ENCODE results near the gene CEP170B.
"Not testable (repeated sequence)": the region's sequence is repeated elsewhere in the genome, so short reads cannot be mapped to it uniquely, and the experiment has no call there.

The CEP170B gene

GRCh38 chr14:104903990-104904389, 38.9 kb downstream of the CEP170B start:
- no peak overlapping the region for H3K27ac ChIP-seq
- TF ChIP-seq CTCF (conservative IDR thresholded peaks at IDR 0.05): no peak

- H3K27ac ChIP-seq: not testable (repeated sequence)
These were observed 39.8 kb downstream of the CEP170B start for GRCh38 chr14:104904650-104905578.

- H3K27ac ChIP-seq: not testable (repeated sequence)
These were observed 40.5 kb downstream of the CEP170B start for GRCh38 chr14:104905579-104905933.

- no peak overlapping the region for H3K27ac ChIP-seq
- no peak for TF ChIP-seq CTCF (conservative IDR thresholded peaks at IDR 0.05)
These were observed 43.2 kb downstream of the CEP170B start for GRCh38 chr14:104908303-104908702.

- no peak overlapping the region for H3K27ac ChIP-seq
- TF ChIP-seq CTCF (conservative IDR thresholded peaks at IDR 0.05): no peak
These were observed 47.0 kb downstream of the CEP170B start for GRCh38 chr14:104912053-104912452.

- TF ChIP-seq CTCF (conservative IDR thresholded peaks at IDR 0.05): no peak
- H3K27ac ChIP-seq: no peak overlapping the region
These were observed 48.4 kb downstream of the CEP170B start for GRCh38 chr14:104913435-104913834.

- no peak for TF ChIP-seq CTCF (conservative IDR thresholded peaks at IDR 0.05)
- no peak overlapping the region for H3K27ac ChIP-seq
These were observed 52.0 kb downstream of the CEP170B start for GRCh38 chr14:104917116-104917515.

- no peak for TF ChIP-seq CTCF (conservative IDR thresholded peaks at IDR 0.05)
- no peak overlapping the region for H3K27ac ChIP-seq
These were observed 52.9 kb downstream of the CEP170B start for GRCh38 chr14:104917993-104918392.

GRCh38 chr14:104919152-104919992, 54.3 kb downstream of the CEP170B start:
- H3K27ac ChIP-seq: not testable (repeated sequence)
